Fibroblast of pulmonary artery (primary cell): ENCODE data around the gene KHSRP.
A peak's percentile ranks its signal among the peaks of the same experiment; 100 is the strongest.

Experiments
- DNase-seq: peaks from one replicate; pipeline ENCODE4 v3.0.0-alpha.2; 2010; ENCODE audit warnings: low read depth
- H3K4me3 ChIP-seq: replicated peaks from 2 replicates; pipeline ENCODE4 v1.5.1; 2011; ENCODE audit warnings: low read depth, mild to moderate bottlenecking, control low read depth, low read length, moderate library complexity
- CTCF ChIP-seq: IDR thresholded peaks from 2 replicates; pipeline ENCODE4 v1.5.1; 2011; ENCODE audit warnings: mild to moderate bottlenecking, control low read depth, low read length, inconsistent platforms; ENCODE audit errors: missing control alignments

Gene KHSRP

GRCh38 chr19:6376512-6377190 is 48.0 kb downstream of the KHSRP start:
- TF ChIP-seq CTCF: no peak
- no peak overlapping the region for H3K4me3 ChIP-seq
- DNase-seq: no peak

GRCh38 chr19:6375411-6376010 is 49.1 kb downstream of the KHSRP start, which contains the start of gene PSPN:
Gene PSPN, minus strand, starts transcription at chr19:6375933. Its CDS starts 84 bp downstream, at chr19:6375849.
- no peak for DNase-seq
- TF ChIP-seq CTCF: no peak
- no peak within 1 kb of the TSS for H3K4me3 ChIP-seq

GRCh38 chr19:6374711-6375410 is 49.8 kb downstream of the KHSRP start:
- DNase-seq: no peak
- no peak overlapping the region for H3K4me3 ChIP-seq
- TF ChIP-seq CTCF: no peak

GRCh38 chr19:6374161-6374709 is 50.4 kb downstream of the KHSRP start:
- TF ChIP-seq CTCF: no peak
- DNase-seq: no peak
- H3K4me3 ChIP-seq: no peak overlapping the region

- no peak for DNase-seq
- TF ChIP-seq CTCF: no peak
- H3K4me3 ChIP-seq: peak overlapping the region; percentile 49
These were observed 50.9 kb downstream of the KHSRP start for GRCh38 chr19:6373813-6374108.

- DNase-seq: peak; percentile 99
- no peak for TF ChIP-seq CTCF
- H3K4me3 ChIP-seq: peak overlapping the region; percentile 79
These were observed 51.4 kb downstream of the KHSRP start for GRCh38 chr19:6373096-6373812.
